LHCN-M2 (cell line): Measurements from ENCODE around the gene ITGA6. TPM values are rescaled to one million over a fixed set of nuclear protein-coding genes. Genes with fewer than 3 reads are reported as not detected.

ENCODE experiments used
- total RNA-seq: library from RNA; depleted of rRNA; stranded (reverse); fragments of >200 nt; gene quantifications from 2 replicates; pipeline ENCODE4 v1.2.3, GENCODE V29; 2014; rRNA removed

The ITGA6 gene
- total RNA-seq, 1 experiment from 2014 or later = 98.8 TPM

Other genes with a start within 250 kb of the ITGA6 start
- 34.1 and 34.7 TPM in 2 replicates for gene PDK1, start 128.5 kb downstream of the ITGA6 start, total RNA-seq